ELF-1 (cell line): ENCODE measurements around the gene IRF6.
A peak's percentile ranks its signal among the peaks of the same experiment; 100 is the strongest.

Source experiments
- DNase-seq: peaks from one replicate; pipeline ENCODE4 v3.0.0-alpha.2; 2016; ENCODE audit warnings: low read depth, low spot score

The IRF6 gene

DNA sequence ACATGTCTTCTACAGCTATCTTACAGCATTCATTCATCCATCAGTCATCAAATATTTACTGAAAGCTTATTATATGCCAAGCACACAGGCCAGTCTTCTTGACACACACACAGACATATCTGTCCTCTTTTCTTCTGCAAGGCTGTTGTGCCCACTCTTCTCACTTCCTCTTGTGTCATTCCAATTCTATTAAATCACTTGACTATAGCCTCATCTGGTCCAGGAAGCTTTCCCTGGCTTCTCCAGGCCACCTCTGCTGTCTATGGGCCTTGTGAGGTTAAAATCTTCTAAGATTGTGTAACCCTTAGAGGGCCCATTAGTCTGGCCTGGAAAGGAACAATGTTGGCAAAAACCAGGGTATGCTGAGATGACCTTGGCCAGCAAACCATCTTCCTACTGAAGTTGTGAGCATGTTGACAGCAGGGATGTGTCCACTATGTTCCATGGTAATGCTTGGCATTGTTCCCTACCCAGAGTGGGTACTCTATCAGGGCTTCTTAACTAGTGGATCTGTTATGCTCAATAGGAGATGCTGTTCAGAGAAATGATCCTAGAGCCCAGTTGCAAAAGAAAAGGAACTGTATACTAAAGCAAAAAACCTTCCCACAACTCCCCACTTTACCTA is 44.8 kb downstream of the IRF6 start:
- DNase-seq = no peak

DNA sequence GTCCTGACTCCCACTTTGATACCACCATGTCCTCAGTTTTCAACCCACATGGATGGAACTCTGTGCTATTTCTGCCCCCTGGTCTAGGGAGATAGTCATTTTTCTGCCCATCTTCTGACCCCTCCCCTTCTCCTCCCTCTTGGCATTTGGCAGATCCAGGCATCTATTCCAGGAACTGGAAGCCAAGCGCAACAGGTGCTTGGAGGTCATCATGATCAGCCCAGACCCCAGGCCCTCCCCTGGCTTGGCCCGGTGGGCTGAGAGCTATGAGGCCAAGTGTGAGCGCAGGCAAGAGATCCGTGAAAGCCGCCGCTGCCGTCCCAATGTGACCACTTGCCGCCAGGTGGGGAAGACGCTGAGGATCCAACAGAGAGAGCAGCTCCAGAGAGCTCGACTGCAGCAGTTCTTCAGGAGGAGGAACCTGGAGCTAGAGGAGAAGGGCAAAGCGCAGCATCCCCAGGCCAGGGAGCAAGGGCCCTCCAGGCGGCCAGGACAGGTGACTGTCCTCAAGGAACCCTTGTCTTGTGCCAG is 46.0 kb downstream of the IRF6 start:
- no peak for DNase-seq

DNA sequence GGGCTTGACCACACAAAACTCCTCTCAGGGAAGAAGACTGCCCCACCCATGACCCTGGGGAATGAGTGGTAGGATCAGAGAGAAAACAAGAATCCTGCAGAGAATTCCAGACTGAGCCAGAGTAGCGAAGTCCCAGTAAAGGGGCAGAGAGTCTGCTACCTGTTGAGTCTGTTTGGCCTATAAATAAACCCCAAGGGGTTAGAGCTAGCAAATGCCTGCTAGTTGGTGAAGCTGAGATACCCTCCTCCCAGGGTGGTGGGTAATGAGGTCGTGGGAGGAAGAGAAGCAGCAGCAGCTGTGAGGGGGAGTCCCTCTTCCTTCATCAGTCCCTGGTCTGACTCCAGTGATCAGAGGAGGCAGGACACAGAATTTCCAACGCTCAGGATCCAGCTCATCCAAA is 47.5 kb downstream of the IRF6 start:
- DNase-seq = no peak

DNA sequence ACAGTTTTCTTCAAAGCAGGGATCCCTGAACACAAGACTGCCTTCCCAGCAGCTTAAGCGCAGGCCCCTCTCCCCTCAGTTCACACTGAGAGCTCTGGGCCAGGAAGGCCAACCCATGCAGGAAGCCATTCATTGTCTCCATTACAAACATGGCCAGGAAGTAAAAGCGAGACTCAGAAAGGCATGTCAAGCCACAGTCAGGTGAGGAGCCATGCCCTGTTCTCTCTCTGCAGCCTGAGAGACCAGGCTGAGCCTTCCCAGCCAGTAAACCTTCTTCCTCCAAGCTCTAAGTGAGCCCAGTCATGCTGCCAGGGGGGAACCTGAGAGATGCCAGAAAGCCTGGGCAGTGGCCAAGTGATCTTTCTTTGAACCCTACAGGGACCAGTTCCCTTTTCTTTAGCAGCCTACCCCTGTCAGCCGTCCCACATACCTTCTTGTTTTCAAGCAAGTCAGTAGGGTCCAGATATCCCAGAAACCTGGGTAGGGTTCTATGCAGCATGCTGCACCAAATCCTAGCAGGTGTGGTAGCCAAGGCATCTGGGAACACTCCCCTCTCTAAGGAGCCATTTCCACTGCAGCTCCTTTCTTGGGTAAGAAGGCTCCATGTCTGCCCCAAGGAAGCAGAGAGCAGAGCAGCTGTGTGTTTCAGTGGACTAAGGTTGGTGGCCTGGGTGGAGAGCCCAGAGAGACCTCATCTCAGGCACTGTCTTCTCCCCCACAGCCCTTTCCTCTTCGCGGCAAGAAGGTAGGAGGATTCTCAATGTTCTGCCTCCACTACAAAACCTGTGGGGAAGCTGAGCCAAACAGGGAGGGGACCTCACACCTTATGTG is 49.1 kb downstream of the IRF6 start:
- DNase-seq = no peak

DNA sequence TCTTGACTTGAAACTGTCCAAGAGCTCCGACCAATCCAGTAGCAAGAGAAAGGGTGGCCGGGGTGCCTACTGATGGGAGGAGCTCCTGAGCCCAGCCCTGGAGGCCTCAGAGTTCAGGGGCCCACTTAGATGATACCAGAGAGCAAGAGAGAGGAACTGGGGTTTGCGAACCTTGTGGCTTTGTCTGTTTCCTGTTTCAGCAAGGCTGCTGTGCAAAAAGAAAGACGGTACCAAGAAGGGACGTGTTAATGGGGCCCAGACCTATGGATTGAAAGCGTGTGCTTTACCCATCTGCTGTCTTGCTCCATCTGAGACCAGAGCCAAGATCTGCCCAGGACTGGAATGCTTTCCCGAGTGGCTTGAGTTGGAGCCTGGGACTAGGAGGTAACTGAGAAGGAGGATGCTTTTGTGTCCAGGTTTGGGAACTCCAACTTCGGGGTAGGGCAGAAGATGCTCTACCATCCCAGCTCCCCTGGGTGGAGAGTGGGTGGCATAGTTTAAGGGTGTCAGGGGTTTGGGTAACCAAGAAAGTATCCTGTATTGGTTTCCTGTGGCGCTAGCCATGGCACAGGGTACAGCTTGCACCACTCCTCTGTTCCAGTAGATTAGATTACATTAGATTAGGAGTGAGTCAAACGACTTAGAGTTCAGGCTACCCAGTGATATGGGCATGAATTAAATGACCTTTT is 49.9 kb downstream of the IRF6 start, which contains the start of gene TRAF3IP3:
Gene TRAF3IP3, plus strand, starts transcription at position 128 of the 689 bp plus-strand sequence. CDS start 3,987 bp downstream, outside the sequence.
- no peak for DNase-seq

DNA sequence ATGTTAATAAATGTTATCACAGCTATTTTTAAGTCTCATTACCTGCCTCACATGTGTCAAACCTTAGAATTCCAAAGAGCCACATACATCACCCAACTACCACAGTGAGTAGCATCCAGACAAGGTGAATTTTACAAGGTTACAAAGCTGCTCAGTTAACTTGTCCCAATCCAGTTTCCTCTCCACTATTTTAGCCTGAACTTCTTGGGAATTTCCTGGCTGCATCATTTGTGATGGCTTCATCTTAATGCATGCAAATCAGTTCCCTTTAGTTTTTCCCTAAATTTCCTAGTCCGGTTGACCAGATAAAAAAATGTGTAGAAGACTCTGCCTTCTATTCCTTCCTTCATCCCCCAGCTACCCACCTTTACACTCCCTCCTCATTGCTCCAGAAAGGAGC is 50.7 kb downstream of the IRF6 start:
- no peak for DNase-seq

DNA sequence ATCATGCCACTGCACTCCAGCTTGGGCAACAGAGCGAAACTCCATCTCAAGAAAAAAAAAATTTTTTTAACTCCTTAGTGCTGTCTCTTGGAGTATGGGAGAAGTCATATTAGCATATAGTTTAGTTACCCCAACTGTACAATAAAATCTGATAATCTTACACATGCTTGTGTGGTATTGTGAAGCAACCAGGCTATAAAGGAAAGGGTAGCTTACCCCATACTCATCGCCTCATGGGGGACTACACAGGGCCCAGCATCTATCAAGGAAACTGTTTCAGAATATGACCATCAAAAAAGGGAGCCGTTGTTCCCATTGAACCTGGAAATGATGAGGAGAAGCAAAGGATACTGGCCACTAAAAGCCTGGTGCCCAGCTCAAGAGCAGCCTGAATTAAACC is 53.1 kb downstream of the IRF6 start:
- DNase-seq = no peak

DNA sequence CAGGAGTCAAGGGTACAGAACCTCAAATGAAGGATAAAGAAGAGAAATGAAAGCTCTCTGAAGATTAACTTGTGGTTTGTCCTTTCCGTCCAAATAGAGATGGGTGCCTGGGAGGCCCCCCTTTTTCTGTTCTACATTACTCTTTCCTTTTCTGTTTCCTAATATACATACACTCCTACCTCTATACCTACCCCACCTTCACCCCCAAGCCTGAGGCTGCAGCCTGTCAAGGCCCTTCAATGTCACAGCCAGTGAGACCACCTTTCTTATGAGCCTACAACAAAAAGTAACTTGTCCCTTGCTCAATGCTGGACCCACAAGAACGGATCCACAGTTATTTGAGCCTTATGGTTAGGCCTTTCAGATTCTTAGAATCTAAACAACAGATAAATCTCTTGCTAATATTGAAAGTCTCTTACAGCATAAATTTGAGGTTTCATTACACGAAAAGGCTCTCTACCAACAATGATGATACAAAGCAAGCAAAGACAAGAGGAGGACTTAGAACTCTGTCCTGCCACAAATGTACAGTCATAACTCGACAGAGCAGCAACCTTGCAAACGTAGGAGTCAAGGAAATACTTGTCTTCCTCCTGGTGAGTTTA is 54.2 kb downstream of the IRF6 start:
- no peak for DNase-seq

DNA sequence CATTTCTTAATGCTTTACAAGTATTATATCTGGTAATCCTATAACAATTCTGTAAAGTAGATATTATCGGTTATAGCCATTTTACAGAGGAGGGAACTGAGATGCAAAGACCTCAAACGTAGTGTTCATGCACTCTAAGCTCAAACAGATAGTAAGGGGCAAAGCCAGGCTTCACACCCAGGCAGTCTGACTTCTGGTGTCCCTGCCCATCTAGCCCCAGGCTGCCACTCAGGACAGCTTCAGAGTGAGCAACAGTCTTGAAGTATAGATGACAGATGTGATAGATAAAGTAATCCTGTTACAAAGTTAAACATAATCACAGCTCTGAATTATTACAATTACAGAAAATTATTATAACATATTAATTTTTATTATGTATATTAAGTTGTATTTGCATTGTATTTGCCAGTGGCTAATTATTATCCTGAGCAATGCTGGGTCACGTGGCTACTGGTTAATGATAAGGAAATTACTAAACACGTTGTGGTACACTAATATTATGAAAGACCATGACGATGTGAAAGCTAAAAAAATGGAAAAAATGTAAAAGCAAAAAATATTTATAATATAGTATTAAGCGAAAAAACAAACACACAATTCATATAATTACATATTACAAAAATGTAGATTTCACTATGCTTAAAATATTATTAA is 56.1 kb downstream of the IRF6 start:
- no peak for DNase-seq

DNA sequence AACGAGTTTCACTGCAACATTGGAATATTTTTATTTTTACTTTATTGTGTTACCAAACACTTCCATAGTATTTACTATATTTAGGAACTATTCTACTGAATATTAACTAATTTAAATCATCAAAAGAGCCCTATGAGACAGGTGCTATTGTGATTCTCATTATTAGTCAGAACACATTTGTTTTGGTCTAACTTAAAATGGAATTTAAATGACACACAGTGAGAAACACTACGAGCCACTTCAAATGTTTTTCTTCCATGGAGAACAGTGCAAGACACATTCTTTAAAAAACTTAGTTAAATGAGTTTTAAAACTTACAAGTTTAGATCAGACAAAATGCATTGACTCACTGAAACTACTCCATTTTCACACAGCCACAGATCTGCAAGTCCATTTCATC is 56.7 kb downstream of the IRF6 start:
- DNase-seq = no peak

DNA sequence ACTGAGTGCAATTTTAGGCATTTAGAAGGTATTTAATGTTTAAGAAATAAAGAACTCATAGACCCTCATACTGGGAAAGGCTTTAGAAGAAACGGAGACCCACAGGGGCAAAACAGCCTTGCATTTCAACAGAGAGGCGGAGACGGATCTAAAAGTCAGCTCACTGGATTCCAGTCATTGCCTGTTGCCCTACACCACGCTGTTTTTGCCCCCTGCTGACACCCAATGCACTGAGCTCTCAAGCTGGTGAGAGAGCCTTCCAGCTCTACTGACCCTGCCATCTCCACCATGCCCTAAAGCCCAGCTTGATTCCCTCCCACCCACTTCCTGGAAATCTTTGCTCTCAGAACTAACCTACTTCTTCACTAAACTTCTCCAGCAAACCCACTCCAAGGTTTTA is 57.3 kb downstream of the IRF6 start:
- DNase-seq = peak; percentile 20

DNA sequence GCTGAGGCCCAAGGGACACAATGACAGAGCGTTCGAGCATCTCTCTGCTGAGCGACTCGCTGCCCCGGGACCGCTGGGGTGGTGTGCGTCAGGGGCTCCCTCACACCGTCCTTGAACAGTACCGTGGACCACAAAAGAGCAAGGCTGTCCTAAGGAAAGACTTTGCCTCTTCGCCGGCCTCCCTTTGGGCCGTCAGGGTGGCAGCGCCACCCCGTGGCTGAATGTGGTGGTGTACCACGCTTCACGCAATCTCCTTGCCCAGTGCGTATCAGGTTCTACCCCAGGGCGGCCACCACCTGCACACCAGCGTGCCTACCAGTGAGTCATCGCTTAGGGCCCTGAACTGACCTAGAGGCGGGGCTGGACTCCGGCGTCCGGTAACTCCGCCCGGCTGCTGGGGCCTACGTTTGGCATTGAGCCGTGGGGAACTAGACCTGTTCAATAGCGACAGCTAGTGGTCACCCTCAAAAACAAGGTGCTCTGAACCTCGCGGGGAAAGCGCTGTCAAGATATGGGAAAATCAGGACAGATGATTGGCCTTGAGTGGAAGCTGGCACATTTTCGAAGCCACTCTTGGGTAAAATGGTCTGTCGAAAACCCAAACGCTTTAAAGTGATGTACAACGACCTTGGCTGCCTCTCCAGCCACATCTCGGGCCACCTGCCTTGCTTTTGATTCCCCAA is 58.2 kb downstream of the IRF6 start:
- peak; percentile 99 for DNase-seq

DNA sequence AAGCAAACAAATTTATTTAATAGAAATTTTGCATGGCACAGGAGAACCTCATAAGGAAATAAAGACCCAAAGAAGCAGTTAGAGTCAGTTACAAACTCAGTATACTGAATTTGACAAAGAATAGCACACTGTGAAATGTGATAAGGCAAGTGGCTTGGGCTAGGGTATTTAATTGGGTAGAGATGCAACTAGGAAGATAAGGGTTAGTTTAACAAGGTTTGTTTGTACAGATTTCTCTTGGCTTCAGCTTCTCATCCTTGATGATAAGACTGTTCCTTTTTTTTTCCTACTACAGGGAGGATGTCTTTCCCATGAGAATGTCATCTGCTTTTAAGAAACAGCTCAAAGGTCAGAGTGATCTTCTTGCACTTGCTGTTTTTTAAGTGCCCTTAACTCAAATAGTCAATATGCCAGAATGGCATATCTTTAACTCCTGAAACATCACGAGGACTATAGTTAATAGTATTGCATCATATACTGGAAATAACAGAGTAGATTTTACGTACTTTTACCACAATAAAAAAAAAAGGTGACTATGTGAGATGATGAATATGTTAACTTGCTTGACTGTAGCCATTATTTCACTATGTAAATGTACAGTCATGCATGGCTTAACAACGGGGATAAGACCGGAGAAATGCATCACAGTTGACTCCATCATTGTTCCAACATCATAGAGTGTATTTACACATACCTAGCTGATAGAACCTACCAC is 59.3 kb downstream of the IRF6 start:
- DNase-seq = no peak

DNA sequence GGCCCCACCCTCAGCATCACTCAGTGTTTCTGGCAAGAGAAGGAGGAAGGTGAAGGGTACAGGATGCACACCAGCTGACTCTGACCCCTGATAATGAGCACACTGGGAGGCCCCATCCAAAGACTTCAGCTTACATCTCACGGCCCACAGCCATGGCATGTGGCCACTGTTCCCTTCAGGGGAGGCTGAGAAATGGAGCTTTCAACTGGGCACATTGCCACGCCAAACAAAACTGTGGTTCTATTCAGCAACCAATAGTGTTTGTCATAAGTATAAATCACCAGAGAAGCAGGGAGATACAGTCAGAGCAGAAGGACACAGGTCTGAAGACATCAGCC is 62.8 kb downstream of the IRF6 start:
- DNase-seq = no peak

DNA sequence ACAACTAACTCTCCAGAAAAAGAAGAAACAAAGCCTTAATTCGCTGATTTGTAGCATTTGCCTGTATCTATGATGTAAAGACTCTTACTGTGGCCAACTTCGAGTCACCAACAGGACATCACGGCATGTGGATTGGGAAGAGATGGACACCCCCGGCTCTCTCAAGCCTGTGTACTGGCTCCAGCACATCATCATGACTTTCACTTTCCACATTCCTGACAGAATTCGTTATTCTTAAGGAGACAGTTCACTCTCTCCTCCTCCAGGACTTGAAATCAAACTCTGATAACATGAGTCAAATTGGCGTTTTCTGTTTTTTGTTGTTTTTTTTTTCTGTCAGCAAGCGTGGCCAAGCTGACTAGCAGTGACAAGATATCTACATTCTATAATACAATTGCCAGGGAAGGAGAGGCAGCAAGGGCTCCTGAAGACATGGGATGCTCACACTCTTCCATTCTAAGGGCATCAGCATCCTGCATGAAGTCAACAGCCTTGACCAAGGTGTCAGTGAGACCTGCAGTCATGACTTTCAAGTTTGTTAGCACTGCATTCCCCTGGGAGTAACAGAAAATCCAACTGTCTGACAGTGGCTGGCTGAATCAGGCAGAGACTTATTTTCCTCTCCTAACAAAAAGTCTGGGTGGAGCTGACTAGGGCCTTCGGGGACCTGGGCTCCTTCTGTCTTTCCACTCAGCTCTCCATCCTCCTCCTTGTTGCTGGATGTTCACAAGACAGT is 63.4 kb downstream of the IRF6 start:
- no peak for DNase-seq

DNA sequence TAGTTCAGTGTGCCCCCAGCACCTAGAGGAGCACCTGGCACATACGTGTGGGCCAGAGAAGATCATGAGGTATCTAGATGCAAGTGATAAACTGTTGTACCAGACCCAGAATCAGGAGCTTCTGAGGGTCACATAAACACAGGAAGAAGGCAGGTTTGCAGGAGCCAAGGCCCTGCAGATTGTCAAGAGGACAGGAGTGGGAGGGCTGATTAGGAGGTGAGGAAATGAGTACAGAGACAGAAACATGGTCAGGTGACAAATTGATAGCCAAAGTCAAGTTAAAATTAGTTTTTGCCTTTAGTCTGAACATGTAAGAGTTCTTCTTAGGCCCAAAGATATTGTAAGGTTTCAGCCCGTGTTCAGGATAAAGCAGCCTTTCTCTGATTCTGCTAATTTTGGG is 64.1 kb downstream of the IRF6 start:
- no peak for DNase-seq

DNA sequence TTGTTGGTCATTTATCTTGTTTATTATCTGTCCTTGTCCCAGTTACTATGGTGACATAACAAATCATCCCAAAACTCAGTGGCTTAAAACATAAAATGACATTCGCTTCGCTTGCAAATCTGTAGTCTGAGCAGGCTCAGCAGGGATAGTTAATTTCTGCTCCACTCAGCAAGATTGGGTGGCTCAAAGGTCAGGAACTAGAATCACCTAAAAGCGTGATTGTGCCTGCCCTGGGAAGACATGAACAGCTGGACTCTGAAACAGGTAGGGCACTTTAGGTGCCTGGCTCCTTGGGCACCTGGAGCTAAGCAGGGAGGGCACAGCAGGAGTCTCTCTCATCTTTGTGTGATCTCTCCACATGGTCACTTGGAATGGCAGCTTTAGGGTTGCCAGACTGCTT is 64.7 kb downstream of the IRF6 start:
- no peak for DNase-seq

DNA sequence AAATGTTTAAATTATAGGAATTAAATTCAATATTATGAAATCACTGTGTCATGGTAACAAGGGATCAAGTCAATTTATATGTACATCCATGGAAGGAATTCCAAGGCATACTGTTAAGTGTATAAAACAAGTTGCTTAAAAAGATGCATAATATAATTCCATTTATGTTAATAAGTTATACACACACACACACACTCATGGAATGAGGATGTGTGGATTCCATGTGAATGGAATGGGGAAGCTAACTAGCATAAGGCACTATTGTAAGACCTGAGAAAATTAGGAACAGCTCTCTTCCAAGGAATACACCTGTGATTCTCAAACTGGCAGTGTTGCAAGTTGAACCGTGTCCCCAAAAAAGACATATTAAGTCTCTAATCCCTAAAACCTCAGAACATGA is 67.7 kb downstream of the IRF6 start:
- DNase-seq = no peak

DNA sequence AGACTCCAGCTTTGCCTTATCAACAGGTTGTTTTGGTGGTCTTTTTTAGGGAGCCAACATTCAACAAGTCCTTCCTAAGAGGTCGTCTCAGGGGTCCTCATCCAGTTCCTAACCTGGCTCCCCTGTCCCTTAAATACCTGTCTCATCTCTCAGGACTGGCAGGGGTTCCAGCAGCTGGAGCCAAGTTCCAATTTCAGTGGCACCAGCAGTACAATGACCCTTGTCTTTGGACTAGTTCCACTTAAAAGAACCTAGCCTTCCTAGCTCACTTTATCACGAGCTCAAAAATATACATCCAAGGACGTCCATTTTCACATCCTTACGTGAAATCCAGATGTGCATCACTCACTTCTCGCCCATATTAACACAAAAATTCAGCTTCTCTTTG is 68.8 kb downstream of the IRF6 start:
- DNase-seq = no peak
